ENCODE measurements around the gene RAB3C. TPM values are rescaled to one million over a fixed set of nuclear protein-coding genes. Genes with fewer than 3 reads are reported as not detected.

RAB3C gene
- total RNA-seq, 1 donor from 2014 or later: not detected

GRCh38 chr5:58622936-58623871, 40.3 kb downstream of the RAB3C start:
- Histone ChIP-seq H3K27me3 (ENCODE audit: control insufficient read depth, insufficient read depth, low read length) (no peaks in the 10 kb centered on the region), H3K36me3 (ENCODE audit: control insufficient read depth, insufficient read depth, low read length) (no peaks in the 10 kb centered on the region), H3K4me3 (ENCODE audit: low read depth, low read length) (no peak overlapping the region)
- DNase-seq (ENCODE audit: low read depth): no peak
- peak; percentile 23 for FAIRE-seq
- TF ChIP-seq, protein P1, sequence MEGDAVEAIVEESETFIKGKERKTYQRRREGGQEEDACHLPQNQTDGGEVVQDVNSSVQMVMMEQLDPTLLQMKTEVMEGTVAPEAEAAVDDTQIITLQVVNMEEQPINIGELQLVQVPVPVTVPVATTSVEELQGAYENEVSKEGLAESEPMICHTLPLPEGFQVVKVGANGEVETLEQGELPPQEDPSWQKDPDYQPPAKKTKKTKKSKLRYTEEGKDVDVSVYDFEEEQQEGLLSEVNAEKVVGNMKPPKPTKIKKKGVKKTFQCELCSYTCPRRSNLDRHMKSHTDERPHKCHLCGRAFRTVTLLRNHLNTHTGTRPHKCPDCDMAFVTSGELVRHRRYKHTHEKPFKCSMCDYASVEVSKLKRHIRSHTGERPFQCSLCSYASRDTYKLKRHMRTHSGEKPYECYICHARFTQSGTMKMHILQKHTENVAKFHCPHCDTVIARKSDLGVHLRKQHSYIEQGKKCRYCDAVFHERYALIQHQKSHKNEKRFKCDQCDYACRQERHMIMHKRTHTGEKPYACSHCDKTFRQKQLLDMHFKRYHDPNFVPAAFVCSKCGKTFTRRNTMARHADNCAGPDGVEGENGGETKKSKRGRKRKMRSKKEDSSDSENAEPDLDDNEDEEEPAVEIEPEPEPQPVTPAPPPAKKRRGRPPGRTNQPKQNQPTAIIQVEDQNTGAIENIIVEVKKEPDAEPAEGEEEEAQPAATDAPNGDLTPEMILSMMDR (IDR thresholded peaks at IDR 0.05; ENCODE audit: insufficient read depth, low read length, severe bottlenecking): no peak

- DNase-seq (ENCODE audit: low read depth): no peak
- Histone ChIP-seq H3K36me3 (ENCODE audit: control insufficient read depth, insufficient read depth, low read length) (no peaks in the 10 kb centered on the region), H3K27me3 (ENCODE audit: control insufficient read depth, insufficient read depth, low read length) (no peaks in the 10 kb centered on the region), H3K4me3 (ENCODE audit: low read depth, low read length) (no peak overlapping the region)
- TF ChIP-seq, protein P1 (IDR thresholded peaks at IDR 0.05; ENCODE audit: insufficient read depth, low read length, severe bottlenecking): no peak
- no peak for FAIRE-seq
Measured at GRCh38 chr5:58628626-58629025, 45.8 kb downstream of the RAB3C start.

GRCh38 chr5:58629271-58630159, 46.6 kb downstream of the RAB3C start:
- H3K4me3 ChIP-seq (ENCODE audit: low read depth, low read length): no peak overlapping the region
- TF ChIP-seq, protein P1 (IDR thresholded peaks at IDR 0.05; ENCODE audit: insufficient read depth, low read length, severe bottlenecking): no peak
- FAIRE-seq: no peak

GRCh38 chr5:58631895-58632294, 49.0 kb downstream of the RAB3C start:
- FAIRE-seq: no peak
- TF ChIP-seq, protein P1 (IDR thresholded peaks at IDR 0.05; ENCODE audit: insufficient read depth, low read length, severe bottlenecking): no peak
- H3K36me3 ChIP-seq (ENCODE audit: control insufficient read depth, insufficient read depth, low read length): no peaks in the 10 kb centered on the region

More at GRCh38 chr5:58629271-58630159, 46.6 kb downstream of the RAB3C start:
- Histone ChIP-seq H3K36me3 (ENCODE audit: control insufficient read depth, insufficient read depth, low read length) (no peaks in the 10 kb centered on the region), H3K27me3 (ENCODE audit: control insufficient read depth, insufficient read depth, low read length) (no peaks in the 10 kb centered on the region)
- DNase-seq (ENCODE audit: low read depth): no peak

DNA sequence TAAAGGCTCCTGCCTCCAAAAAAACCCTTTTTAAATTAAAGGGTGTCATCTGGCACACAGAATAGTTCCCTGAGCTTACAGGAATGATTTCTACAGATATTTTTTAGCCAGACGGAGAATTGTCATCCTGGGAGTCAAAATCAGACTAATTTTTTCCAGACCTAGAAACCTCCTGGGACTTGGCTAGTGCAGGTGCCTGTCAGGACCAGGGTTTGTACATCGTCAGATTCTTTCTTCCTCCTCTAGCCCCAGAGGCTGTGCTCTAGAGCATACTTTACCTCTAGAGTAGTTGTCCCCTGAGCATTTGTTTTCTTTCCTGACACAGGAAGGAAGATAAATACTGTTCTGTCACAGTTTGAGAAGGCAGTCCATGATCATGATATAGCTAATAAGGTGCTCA, 52.5 kb downstream of the RAB3C start:
- H3K36me3 ChIP-seq (ENCODE audit: control insufficient read depth, insufficient read depth, low read length): no peaks in the 10 kb centered on the region
- FAIRE-seq (no peak), DNase-seq (ENCODE audit: low read depth) (no peak)

More at GRCh38 chr5:58631895-58632294, 49.0 kb downstream of the RAB3C start:
- no peaks in the 10 kb centered on the region for H3K27me3 ChIP-seq (ENCODE audit: control insufficient read depth, insufficient read depth, low read length)
- no peak for DNase-seq (ENCODE audit: low read depth)
- no peak overlapping the region for H3K4me3 ChIP-seq (ENCODE audit: low read depth, low read length)

More for the DNA sequence above, 52.5 kb downstream of the RAB3C start:
- H3K4me3 ChIP-seq (ENCODE audit: low read depth, low read length): no peak overlapping the region
- H3K27me3 ChIP-seq (ENCODE audit: control insufficient read depth, insufficient read depth, low read length): no peaks in the 10 kb centered on the region
- TF ChIP-seq, protein P1 (IDR thresholded peaks at IDR 0.05; ENCODE audit: insufficient read depth, low read length, severe bottlenecking): no peak
